Central memory CD8-positive, alpha-beta T cell (primary cell): Measurements from ENCODE around the gene NCR1.
"Not testable (repeated sequence)": the region's sequence is repeated elsewhere in the genome, so short reads cannot be mapped to it uniquely, and the experiment has no call there.

Experiments
- ATAC-seq: fragments of 150-1000 bp; cut with Tn5 transposase; replicated peaks from 2 replicates; pipeline ENCODE4 v1.10.0; 2022; ENCODE audit warnings: mild to moderate bottlenecking, moderate FRiP score, moderate number of reproducible peaks; ENCODE audit not compliant: poor library complexity, severe bottlenecking; ENCODE audit errors: extremely low read depth
- DNase-seq, 2 donors: peaks; one replicate each; pipeline ENCODE4 v3.0.0; 2021; ENCODE audit warnings: low spot score in 2 of 2
- H3K27ac Mint-ChIP-seq: one replicate; pipeline ENCODE4 v1.8.0; 2022; ENCODE audit warnings: low read depth, mild to moderate bottlenecking, moderate library complexity, mixed read lengths
- H3K27me3 Mint-ChIP-seq: one replicate; pipeline ENCODE4 v1.8.0; 2022; ENCODE audit warnings: mixed read lengths
- H3K36me3 Mint-ChIP-seq: one replicate; pipeline ENCODE4 v1.8.0; 2022; ENCODE audit warnings: mild to moderate bottlenecking, moderate library complexity, mixed read lengths; ENCODE audit not compliant: insufficient read depth
- H3K4me1 Mint-ChIP-seq: one replicate; pipeline ENCODE4 v1.8.0; 2022; ENCODE audit warnings: mixed read lengths
- H3K4me3 Mint-ChIP-seq: one replicate; pipeline ENCODE4 v1.8.0; 2022; ENCODE audit warnings: mild to moderate bottlenecking, moderate library complexity, mixed read lengths
- H3K9me3 Mint-ChIP-seq: one replicate; pipeline ENCODE4 v1.8.0; 2022; ENCODE audit warnings: mixed read lengths

Gene NCR1

GRCh38 chr19:54893406-54893805, 12.5 kb upstream of the NCR1 start:
- Mint-ChIP-seq H3K9me3 (no peaks in the 10 kb centered on the region), H3K27ac (no peak overlapping the region), H3K4me3 (no peak overlapping the region), H3K4me1 (no peaks in the 10 kb centered on the region), H3K27me3 (peaks cover 26% of the 10 kb centered on the region), H3K36me3 (no peaks in the 10 kb centered on the region)
- DNase-seq (no peak), ATAC-seq (no peak)

- not testable (repeated sequence) for ATAC-seq, H3K4me3 Mint-ChIP-seq, H3K4me1 Mint-ChIP-seq, H3K27ac Mint-ChIP-seq, H3K9me3 Mint-ChIP-seq, H3K36me3 Mint-ChIP-seq, DNase-seq
- H3K27me3 Mint-ChIP-seq, result peaks cover 33% of the 10 kb centered on the region
Measured at GRCh38 chr19:54894106-54894505, 11.8 kb upstream of the NCR1 start.

- ATAC-seq (no peak), DNase-seq (no peak)
Measured at GRCh38 chr19:54896036-54896435, 9.9 kb upstream of the NCR1 start.

GRCh38 chr19:54898685-54899084, 7.3 kb upstream of the NCR1 start:
- not testable (repeated sequence) for H3K4me3 Mint-ChIP-seq, H3K36me3 Mint-ChIP-seq, ATAC-seq, H3K4me1 Mint-ChIP-seq, H3K9me3 Mint-ChIP-seq, H3K27ac Mint-ChIP-seq, DNase-seq
- peaks cover 45% of the 10 kb centered on the region for H3K27me3 Mint-ChIP-seq

More at GRCh38 chr19:54896036-54896435, 9.9 kb upstream of the NCR1 start:
- H3K4me3 Mint-ChIP-seq, result no peak overlapping the region
- H3K36me3 Mint-ChIP-seq, result no peaks in the 10 kb centered on the region
- H3K9me3 Mint-ChIP-seq, result no peaks in the 10 kb centered on the region
- no peaks in the 10 kb centered on the region for H3K4me1 Mint-ChIP-seq
- H3K27me3 Mint-ChIP-seq, result peaks cover 45% of the 10 kb centered on the region
- no peak overlapping the region for H3K27ac Mint-ChIP-seq

- not testable (repeated sequence) for H3K27ac Mint-ChIP-seq
Measured at GRCh38 chr19:54899646-54900045, 6.3 kb upstream of the NCR1 start.

GRCh38 chr19:54901153-54901552, 4.8 kb upstream of the NCR1 start:
- H3K4me1 Mint-ChIP-seq, H3K36me3 Mint-ChIP-seq, H3K9me3 Mint-ChIP-seq, ATAC-seq, H3K4me3 Mint-ChIP-seq, H3K27ac Mint-ChIP-seq, DNase-seq: not testable (repeated sequence)
- H3K27me3 Mint-ChIP-seq, result peaks cover 52% of the 10 kb centered on the region

More at GRCh38 chr19:54899646-54900045, 6.3 kb upstream of the NCR1 start:
- H3K9me3 Mint-ChIP-seq, ATAC-seq, DNase-seq, H3K4me3 Mint-ChIP-seq, H3K4me1 Mint-ChIP-seq, H3K36me3 Mint-ChIP-seq: not testable (repeated sequence)
- peaks cover 45% of the 10 kb centered on the region for H3K27me3 Mint-ChIP-seq

GRCh38 chr19:54902061-54902460, 3.9 kb upstream of the NCR1 start:
- H3K9me3 Mint-ChIP-seq, result peaks cover 5% of the 10 kb centered on the region
- no peak overlapping the region for H3K27ac Mint-ChIP-seq
- H3K4me1 Mint-ChIP-seq, result no peaks in the 10 kb centered on the region
- no peak overlapping the region for H3K4me3 Mint-ChIP-seq
- no peak for ATAC-seq
- DNase-seq, result no peak
- peaks cover 43% of the 10 kb centered on the region for H3K27me3 Mint-ChIP-seq
- H3K36me3 Mint-ChIP-seq, result no peaks in the 10 kb centered on the region

- Mint-ChIP-seq H3K27me3 (peaks cover 30% of the 10 kb centered on the region), H3K4me3 (no peak overlapping the region), H3K27ac (no peak overlapping the region), H3K36me3 (no peaks in the 10 kb centered on the region), H3K4me1 (no peaks in the 10 kb centered on the region), H3K9me3 (peaks cover 5% of the 10 kb centered on the region)
- no peak for DNase-seq
- no peak for ATAC-seq
Measured at GRCh38 chr19:54903303-54903702, 2.6 kb upstream of the NCR1 start.

- H3K9me3 Mint-ChIP-seq, H3K4me3 Mint-ChIP-seq: not testable (repeated sequence)
- peak; percentile 46 for ATAC-seq
Measured at GRCh38 chr19:54904261-54904660, 1.7 kb upstream of the NCR1 start.

GRCh38 chr19:54905421-54905802, 536 bp upstream of the NCR1 start:
- Mint-ChIP-seq H3K27me3 (peaks cover 10% of the 10 kb centered on the region), H3K4me3 (peak overlapping the region; percentile 68), H3K4me1 (no peaks in the 10 kb centered on the region), H3K9me3 (peaks cover 5% of the 10 kb centered on the region), H3K36me3 (peaks cover 3% of the 10 kb centered on the region), H3K27ac (peak overlapping the region; percentile 72)
- no peak for ATAC-seq
- no peak for DNase-seq

More at GRCh38 chr19:54904261-54904660, 1.7 kb upstream of the NCR1 start:
- H3K27ac Mint-ChIP-seq, result peak overlapping the region; percentile 25
- DNase-seq, H3K36me3 Mint-ChIP-seq, H3K4me1 Mint-ChIP-seq: not testable (repeated sequence)
- peaks cover 21% of the 10 kb centered on the region for H3K27me3 Mint-ChIP-seq

- ATAC-seq, result no peak
- H3K9me3 Mint-ChIP-seq, result peaks cover 4% of the 10 kb centered on the region
- no peak overlapping the region for H3K27ac Mint-ChIP-seq
- no peaks in the 10 kb centered on the region for H3K4me1 Mint-ChIP-seq
- DNase-seq, result no peak
- H3K27me3 Mint-ChIP-seq, result peaks cover 10% of the 10 kb centered on the region
- H3K36me3 Mint-ChIP-seq, result peaks cover 3% of the 10 kb centered on the region
- peak overlapping the region; percentile 68 for H3K4me3 Mint-ChIP-seq
Measured at GRCh38 chr19:54906819-54907218, 871 bp downstream of the NCR1 start.

- H3K36me3 Mint-ChIP-seq, H3K4me1 Mint-ChIP-seq, H3K4me3 Mint-ChIP-seq: not testable (repeated sequence)
Measured at GRCh38 chr19:54907899-54908298, 2.0 kb downstream of the NCR1 start.

GRCh38 chr19:54916822-54917221, 10.9 kb downstream of the NCR1 start:
- Mint-ChIP-seq H3K9me3 (no peaks in the 10 kb centered on the region), H3K27ac (peak overlapping the region; percentile 53)

More at GRCh38 chr19:54907899-54908298, 2.0 kb downstream of the NCR1 start:
- not testable (repeated sequence) for DNase-seq, H3K27ac Mint-ChIP-seq, ATAC-seq, H3K9me3 Mint-ChIP-seq
- H3K27me3 Mint-ChIP-seq, result peaks cover 16% of the 10 kb centered on the region

GRCh38 chr19:54918499-54918898, 12.6 kb downstream of the NCR1 start:
- Mint-ChIP-seq H3K4me1 (peaks cover 5% of the 10 kb centered on the region), H3K36me3 (peaks cover 2% of the 10 kb centered on the region), H3K27ac (no peak overlapping the region), H3K9me3 (no peaks in the 10 kb centered on the region), H3K27me3 (peaks cover 10% of the 10 kb centered on the region), H3K4me3 (no peak overlapping the region)
- no peak for DNase-seq
- ATAC-seq, result no peak

More at GRCh38 chr19:54916822-54917221, 10.9 kb downstream of the NCR1 start:
- no peak overlapping the region for H3K4me3 Mint-ChIP-seq
- ATAC-seq (peak; percentile 24), DNase-seq (no peak)
- H3K27me3 Mint-ChIP-seq, result peaks cover 17% of the 10 kb centered on the region
- H3K36me3 Mint-ChIP-seq, result peaks cover 8% of the 10 kb centered on the region
- H3K4me1 Mint-ChIP-seq, result peaks cover 5% of the 10 kb centered on the region
